Cardiac muscle cell (in vitro differentiated cells and primary cell): Measurements from ENCODE around the gene SH3RF1. TPM values are rescaled to one million over a fixed set of nuclear protein-coding genes. Genes with fewer than 3 reads are reported as not detected.

Source experiments
- DNase-seq, 2 donors: peaks; one replicate each; pipeline versions ENCODE4 v3.0.0 to v3.0.0-alpha.2; 2010 to 2017; ENCODE audit warnings: low read depth in 1 of 2, low spot score in 1 of 2
- H3K27ac ChIP-seq: fragments of 200-600 bp; sonication (generic); 2 replicates; pipeline ENCODE4 v1.5.1; 2016
- H3K27me3 ChIP-seq: fragments of 200-600 bp; sonication (generic); 2 replicates; pipeline ENCODE4 v1.6.0; 2016; ENCODE audit warnings: control low read depth
- H3K36me3 ChIP-seq: fragments of 200-600 bp; sonication (generic); 2 replicates; pipeline ENCODE4 v1.5.1; 2016; ENCODE audit warnings: control low read depth
- H3K4me1 ChIP-seq: fragments of 200-600 bp; sonication (generic); 2 replicates; pipeline ENCODE4 v1.8.1; 2017; ENCODE audit warnings: low read depth, mild to moderate bottlenecking, mixed run types
- H3K4me3 ChIP-seq: fragments of 200-600 bp; sonication (generic); 2 replicates; pipeline ENCODE4 v1.5.1; 2016; ENCODE audit warnings: mild to moderate bottlenecking
- H3K9me3 ChIP-seq: fragments of 200-600 bp; sonication (generic); 2 replicates; pipeline ENCODE4 v1.5.1; 2017; ENCODE audit warnings: low read depth, mild to moderate bottlenecking, control low read depth
- polyA plus RNA-seq: library from polyadenylated mRNA; unstranded; fragments of >200 nt; fragmentation: Nextera tagmentation; extraction: Ambion mirVana; gene quantifications from 2 replicates; pipeline ENCODE4 v1.2.1, GENCODE V29; 2016
- total RNA-seq: library from RNA; depleted of rRNA; stranded (reverse); fragments of >200 nt; gene quantifications from 2 replicates; pipeline ENCODE4 v1.2.3, GENCODE V29; 2016
- TF ChIP-seq, protein P1 (sequence below): IDR thresholded peaks from 2 replicates; pipeline ENCODE4 v1.5.1; 2012; ENCODE audit warnings: low read depth, mild to moderate bottlenecking, low read length

The SH3RF1 gene
- total and polyA plus RNA-seq, 2 experiments from 2014 or later: 3.4 to 4.3 TPM

DNA sequence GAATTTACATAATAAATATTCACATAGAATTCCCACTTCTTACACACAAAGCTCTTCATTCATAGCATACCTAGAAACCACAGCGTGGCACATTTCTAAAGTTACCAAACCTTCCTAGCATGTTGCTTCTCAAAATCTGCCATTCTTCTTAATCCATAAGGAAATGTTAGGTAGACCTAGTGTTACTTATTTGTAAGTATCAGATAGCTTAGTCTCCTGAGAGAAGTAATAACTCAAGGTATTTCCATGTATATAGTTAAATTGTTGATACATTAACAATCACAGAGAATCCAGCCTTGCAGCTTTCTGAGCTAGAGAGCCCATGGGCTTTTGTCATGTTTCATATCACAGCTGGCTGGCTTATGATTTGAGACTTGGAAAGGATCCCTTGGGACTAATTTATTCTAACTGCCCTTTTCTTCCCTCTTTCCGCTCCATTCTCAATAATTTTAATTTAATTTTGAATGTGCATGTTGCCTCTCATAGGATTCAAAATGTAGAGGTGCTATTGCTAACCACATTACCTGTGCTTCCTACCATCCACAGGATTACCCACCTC lies 17.6 kb downstream of the SH3RF1 start:
- no peak overlapping the region for H3K27ac ChIP-seq
- peaks cover 20% of the 10 kb centered on the region for H3K4me1 ChIP-seq
- no peaks in the 10 kb centered on the region for H3K9me3 ChIP-seq
- no peak overlapping the region for H3K4me3 ChIP-seq
- TF ChIP-seq, protein P1, sequence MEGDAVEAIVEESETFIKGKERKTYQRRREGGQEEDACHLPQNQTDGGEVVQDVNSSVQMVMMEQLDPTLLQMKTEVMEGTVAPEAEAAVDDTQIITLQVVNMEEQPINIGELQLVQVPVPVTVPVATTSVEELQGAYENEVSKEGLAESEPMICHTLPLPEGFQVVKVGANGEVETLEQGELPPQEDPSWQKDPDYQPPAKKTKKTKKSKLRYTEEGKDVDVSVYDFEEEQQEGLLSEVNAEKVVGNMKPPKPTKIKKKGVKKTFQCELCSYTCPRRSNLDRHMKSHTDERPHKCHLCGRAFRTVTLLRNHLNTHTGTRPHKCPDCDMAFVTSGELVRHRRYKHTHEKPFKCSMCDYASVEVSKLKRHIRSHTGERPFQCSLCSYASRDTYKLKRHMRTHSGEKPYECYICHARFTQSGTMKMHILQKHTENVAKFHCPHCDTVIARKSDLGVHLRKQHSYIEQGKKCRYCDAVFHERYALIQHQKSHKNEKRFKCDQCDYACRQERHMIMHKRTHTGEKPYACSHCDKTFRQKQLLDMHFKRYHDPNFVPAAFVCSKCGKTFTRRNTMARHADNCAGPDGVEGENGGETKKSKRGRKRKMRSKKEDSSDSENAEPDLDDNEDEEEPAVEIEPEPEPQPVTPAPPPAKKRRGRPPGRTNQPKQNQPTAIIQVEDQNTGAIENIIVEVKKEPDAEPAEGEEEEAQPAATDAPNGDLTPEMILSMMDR: no peak
- no peak for DNase-seq
- H3K36me3 ChIP-seq: no peaks in the 10 kb centered on the region
- no peaks in the 10 kb centered on the region for H3K27me3 ChIP-seq

DNA sequence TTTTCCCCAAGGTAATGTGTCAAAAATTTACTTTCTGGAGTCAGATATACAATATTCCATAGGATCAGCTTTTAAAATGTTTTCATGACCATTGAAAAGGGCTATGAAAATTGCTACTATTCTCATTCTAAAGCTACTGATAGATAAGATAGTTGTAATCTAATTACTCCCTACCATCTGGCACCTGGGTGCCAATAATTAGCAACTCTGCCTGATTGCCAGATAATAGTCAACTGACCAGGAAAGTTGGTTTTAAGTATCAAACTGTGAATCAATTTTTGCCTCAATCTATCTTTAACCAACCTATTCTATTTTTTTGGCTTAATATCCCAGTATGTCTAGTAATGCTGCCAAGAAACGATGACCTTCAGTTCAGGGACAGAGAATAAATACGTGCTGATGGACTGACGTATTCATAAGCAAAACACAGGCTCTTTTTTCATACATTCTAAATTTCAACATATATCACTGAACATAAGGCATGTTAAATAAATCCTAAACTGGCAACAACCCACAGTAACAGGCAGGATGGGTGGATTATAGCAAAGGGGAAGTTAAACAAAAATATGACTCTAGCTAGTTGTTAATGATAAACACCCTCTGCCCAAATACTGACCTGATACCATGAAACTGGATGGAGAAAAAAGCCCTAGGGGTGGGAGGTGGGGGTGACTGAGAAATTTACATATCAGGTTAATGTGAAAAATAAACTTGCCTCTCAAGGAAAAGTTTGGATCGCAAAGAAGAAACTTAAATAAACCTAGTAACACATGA lies 18.2 kb downstream of the SH3RF1 start:
- no peak overlapping the region for H3K27ac ChIP-seq
- no peaks in the 10 kb centered on the region for H3K36me3 ChIP-seq
- H3K4me1 ChIP-seq: peaks cover 17% of the 10 kb centered on the region
- H3K27me3 ChIP-seq: no peaks in the 10 kb centered on the region
- no peak overlapping the region for H3K4me3 ChIP-seq
- no peaks in the 10 kb centered on the region for H3K9me3 ChIP-seq
- TF ChIP-seq, protein P1: no peak
- DNase-seq: peak in 1 of 2 donors; percentile 54

DNA sequence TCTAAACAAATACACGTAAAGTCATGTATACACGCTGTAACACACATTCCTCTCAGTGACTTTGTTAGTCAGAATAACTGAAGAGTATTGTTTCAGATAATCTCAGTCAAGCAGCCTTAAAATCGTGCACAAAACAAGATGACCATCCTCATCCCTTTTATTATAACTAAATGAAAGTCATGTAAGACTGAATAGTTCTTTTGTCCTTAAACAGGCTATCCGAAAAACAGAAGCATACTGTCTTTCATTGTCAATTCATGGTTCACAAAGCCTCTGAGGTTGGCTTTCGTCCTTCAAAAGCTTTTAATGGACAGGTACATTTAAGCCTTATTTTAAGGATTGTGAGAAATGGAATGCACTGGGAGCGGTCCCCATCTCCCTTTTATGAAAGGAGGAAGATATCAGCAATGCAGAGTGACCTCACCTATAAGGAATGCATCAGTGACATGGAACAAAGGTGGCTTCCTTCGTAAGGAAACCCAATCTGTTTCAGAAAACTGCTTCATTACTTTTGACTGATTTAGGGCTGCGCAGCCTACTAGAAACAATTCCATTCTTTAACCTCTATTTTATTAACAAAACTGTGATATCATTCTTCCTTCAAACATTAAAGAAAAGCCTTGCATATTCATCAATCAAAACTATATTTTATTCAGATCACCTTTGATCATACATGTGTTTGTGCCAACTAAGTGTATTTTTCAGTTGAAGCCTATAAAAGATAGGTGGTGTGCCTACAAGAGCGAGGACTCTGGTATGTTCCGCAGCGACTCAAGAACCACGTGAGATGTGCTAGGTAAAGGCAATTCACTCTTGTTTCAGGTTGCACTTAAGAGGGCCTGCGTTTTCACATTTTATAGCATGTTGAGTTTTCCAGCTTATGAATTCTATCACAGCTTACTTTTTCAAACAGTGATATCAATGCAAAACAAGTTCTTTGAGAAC lies 19.2 kb downstream of the SH3RF1 start:
- no peak for DNase-seq
- TF ChIP-seq, protein P1: no peak
- no peaks in the 10 kb centered on the region for H3K36me3 ChIP-seq
- no peak overlapping the region for H3K4me3 ChIP-seq
- H3K9me3 ChIP-seq: no peaks in the 10 kb centered on the region
- peaks cover 17% of the 10 kb centered on the region for H3K4me1 ChIP-seq
- H3K27ac ChIP-seq: no peak overlapping the region
- no peaks in the 10 kb centered on the region for H3K27me3 ChIP-seq

DNA sequence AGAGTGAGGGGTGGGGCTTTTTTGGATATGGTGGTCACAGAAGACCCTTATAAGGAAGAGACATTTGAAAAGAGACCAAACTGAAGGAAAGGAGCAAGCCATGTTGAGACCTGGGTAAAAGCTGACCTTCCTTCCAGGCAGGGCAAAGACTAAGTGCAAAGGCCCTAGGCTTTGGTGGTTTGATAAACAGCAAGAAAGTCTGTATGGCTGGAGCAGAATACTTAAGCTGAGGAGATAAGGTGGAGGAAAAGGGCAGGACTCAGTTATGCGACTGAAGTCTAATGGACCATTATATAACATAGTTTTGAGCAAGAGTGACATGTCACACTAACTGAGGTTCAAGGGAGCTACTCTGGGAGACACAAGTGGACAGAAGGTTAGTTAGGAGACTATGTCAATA lies 20.0 kb downstream of the SH3RF1 start:
- no peaks in the 10 kb centered on the region for H3K27me3 ChIP-seq
- H3K9me3 ChIP-seq: no peaks in the 10 kb centered on the region
- peaks cover 17% of the 10 kb centered on the region for H3K4me1 ChIP-seq
- TF ChIP-seq, protein P1: no peak
- DNase-seq: no peak
- no peak overlapping the region for H3K27ac ChIP-seq
- no peaks in the 10 kb centered on the region for H3K36me3 ChIP-seq
- no peak overlapping the region for H3K4me3 ChIP-seq

DNA sequence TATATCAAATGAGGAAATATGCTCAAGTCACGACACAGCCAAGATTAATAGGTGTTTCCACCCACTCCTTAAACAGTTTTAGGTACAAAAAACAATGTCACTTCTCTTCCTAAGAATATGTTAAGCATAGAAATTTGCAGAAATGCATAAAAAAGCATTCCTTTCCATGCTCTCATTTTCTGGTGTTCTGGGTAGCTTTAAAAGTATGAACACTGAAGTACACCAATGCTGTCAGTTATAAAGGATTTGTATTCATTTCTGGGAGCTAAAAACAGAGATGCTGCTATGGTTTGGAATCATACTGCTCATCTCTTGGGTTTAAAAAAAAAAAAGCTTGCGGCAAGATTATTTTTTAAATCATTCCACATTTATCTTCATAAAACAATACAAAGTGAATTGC lies 20.8 kb downstream of the SH3RF1 start:
- Histone ChIP-seq H3K4me3 (no peak overlapping the region), H3K27me3 (no peaks in the 10 kb centered on the region), H3K27ac (no peak overlapping the region), H3K4me1 (peaks cover 17% of the 10 kb centered on the region), H3K9me3 (no peaks in the 10 kb centered on the region), H3K36me3 (no peaks in the 10 kb centered on the region)
- DNase-seq: no peak
- TF ChIP-seq, protein P1: no peak
